Ascending aorta (tissue), 2 donors: ENCODE results near the gene STK32B. TPM values are rescaled to one million over a fixed set of nuclear protein-coding genes. Genes with fewer than 3 reads are reported as not detected.

Source experiments
- DNase-seq, 2 donors: peaks; one replicate each; pipeline ENCODE4 v3.0.0-alpha.2; 2019; ENCODE audit warnings: low spot score in 2 of 2
- H3K27ac ChIP-seq, 2 donors: fragments of 200-600 bp; sonication (generic); one replicate each; pipeline ENCODE4 v1.5.1; 2016 to 2017; ENCODE audit warnings: mild to moderate bottlenecking in 1 of 2
- H3K27me3 ChIP-seq: fragments of 200-600 bp; sonication (generic); one replicate; pipeline ENCODE4 v1.5.1; 2017
- H3K36me3 ChIP-seq, 2 donors: fragments of 200-600 bp; sonication (generic); one replicate each; pipeline ENCODE4 v1.5.1; 2016
- H3K4me1 ChIP-seq, 2 donors: fragments of 200-600 bp; sonication (generic); one replicate each; pipeline ENCODE4 v1.5.1; 2016 to 2017; ENCODE audit warnings: mild to moderate bottlenecking in 1 of 2
- H3K4me3 ChIP-seq, 2 donors: fragments of 200-600 bp; sonication (generic); one replicate each; pipeline ENCODE4 v1.5.1; 2016 to 2017; ENCODE audit warnings: mild to moderate bottlenecking in 1 of 2
- H3K9me3 ChIP-seq, 2 donors: fragments of 200-600 bp; sonication (generic); one replicate each; pipeline ENCODE4 v1.5.1; 2016
- intact Hi-C: fragments of 100-400 bp; cut with DNase I; formaldehyde crosslinking; loops from one replicate; pipeline ENCODE4 v1.15.1; 2023
- total RNA-seq: library from RNA; depleted of rRNA; stranded (reverse); fragments of >200 nt; gene quantifications from one replicate; pipeline ENCODE4 v1.1.0, GENCODE V29; 2016
- TF ChIP-seq, protein P1 (sequence below), 3 experiments: fragments of 200-600 bp in 2 of 3; fragments of 450-650 bp in 1 of 3; sonication (generic) in 2 of 3; IDR thresholded peaks; one replicate each; pipeline ENCODE4 v1.5.1; 2016 to 2019; ENCODE audit warnings: antibody characterized with exemption in 3 of 3, mild to moderate bottlenecking in 1 of 3, moderate library complexity in 1 of 3

STK32B gene
- total RNA-seq, 1 donor from 2014 or later: 2.3 TPM

DNA sequence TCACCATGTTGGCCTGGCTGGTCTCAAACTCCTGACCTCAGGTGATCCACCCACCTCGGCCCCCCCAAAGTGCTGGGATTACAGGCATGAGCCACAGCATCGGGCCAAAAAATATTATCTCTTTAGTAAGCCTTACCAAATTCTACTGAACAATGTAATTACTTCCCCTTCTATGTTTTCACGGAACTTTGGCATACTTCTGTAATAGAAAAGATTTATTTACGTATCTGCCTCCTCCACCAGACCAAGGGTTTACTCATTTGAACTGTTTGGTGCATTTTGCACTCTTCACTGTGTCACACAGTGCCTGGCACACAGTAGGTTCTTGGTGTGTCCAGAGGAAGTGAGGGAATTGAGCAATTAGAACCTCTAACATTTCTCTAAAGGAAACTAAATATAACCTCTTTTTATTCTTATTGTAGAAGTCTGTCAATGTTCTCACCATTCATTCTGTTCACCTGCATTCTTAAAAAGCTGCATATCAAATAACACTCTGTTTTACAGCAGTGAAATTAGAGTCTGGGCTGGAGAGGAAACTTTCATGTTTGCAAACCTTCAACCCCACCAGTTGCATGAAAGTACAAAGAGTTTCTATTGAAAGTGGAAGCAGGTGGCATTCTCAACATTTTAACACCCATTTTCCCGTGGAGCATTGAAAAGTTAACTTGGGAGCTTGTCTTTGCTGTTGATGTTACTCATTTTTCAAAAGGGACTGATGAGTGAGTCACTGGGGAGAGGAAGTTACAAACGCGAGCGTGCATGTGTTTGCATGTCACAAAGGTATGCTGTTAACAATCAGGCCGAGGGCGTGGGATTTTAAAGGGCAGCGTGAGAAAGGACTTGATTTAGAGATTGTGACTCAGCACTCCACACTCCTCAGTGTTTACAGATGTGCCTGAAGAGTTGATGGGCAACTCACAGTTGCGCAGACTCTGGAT lies 314.1 kb downstream of the STK32B start:
- H3K4me1 ChIP-seq: no peaks in the 10 kb centered on the region
- intact Hi-C loops: no loop called here
- no peak for DNase-seq

DNA sequence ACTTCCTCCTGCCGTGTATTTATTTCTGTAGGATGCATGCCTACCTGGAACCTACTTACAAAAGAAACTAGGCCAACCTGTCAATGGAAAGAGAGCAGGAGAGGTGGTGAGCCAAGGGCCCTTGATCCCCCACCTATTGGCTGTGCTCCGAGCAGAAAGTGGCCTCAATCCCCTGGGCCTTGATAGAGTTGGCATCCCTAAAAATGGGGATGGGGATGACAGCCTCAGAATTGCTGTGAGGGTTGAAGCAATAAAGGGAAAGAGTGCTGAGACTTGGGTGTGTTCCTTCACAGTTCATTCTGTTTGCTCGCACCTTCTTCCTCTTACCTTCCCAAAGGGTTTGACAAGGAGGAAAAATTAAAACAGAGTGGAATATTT lies 314.7 kb downstream of the STK32B start:
- H3K27me3 ChIP-seq: no peaks in the 10 kb centered on the region
- no peak for DNase-seq
- intact Hi-C loops: no loop called here
- no peaks in the 10 kb centered on the region for H3K36me3 ChIP-seq
- no peaks in the 10 kb centered on the region for H3K4me1 ChIP-seq
- H3K9me3 ChIP-seq: peaks cover 0 to under 1% of the 10 kb centered on the region in 2 donors
- TF ChIP-seq, protein P1, sequence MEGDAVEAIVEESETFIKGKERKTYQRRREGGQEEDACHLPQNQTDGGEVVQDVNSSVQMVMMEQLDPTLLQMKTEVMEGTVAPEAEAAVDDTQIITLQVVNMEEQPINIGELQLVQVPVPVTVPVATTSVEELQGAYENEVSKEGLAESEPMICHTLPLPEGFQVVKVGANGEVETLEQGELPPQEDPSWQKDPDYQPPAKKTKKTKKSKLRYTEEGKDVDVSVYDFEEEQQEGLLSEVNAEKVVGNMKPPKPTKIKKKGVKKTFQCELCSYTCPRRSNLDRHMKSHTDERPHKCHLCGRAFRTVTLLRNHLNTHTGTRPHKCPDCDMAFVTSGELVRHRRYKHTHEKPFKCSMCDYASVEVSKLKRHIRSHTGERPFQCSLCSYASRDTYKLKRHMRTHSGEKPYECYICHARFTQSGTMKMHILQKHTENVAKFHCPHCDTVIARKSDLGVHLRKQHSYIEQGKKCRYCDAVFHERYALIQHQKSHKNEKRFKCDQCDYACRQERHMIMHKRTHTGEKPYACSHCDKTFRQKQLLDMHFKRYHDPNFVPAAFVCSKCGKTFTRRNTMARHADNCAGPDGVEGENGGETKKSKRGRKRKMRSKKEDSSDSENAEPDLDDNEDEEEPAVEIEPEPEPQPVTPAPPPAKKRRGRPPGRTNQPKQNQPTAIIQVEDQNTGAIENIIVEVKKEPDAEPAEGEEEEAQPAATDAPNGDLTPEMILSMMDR (IDR thresholded peaks at IDR 0.05): no peak
- H3K4me3 ChIP-seq: no peak overlapping the region
- no peak overlapping the region for H3K27ac ChIP-seq

More for the DNA sequence above, 314.1 kb downstream of the STK32B start:
- TF ChIP-seq, protein P1 (IDR thresholded peaks at IDR 0.05): no peak
- no peaks in the 10 kb centered on the region for H3K27me3 ChIP-seq
- no peak overlapping the region for H3K4me3 ChIP-seq
- H3K27ac ChIP-seq: no peak overlapping the region
- peaks cover 0 to 4% of the 10 kb centered on the region in 2 donors for H3K9me3 ChIP-seq
- H3K36me3 ChIP-seq: no peaks in the 10 kb centered on the region

DNA sequence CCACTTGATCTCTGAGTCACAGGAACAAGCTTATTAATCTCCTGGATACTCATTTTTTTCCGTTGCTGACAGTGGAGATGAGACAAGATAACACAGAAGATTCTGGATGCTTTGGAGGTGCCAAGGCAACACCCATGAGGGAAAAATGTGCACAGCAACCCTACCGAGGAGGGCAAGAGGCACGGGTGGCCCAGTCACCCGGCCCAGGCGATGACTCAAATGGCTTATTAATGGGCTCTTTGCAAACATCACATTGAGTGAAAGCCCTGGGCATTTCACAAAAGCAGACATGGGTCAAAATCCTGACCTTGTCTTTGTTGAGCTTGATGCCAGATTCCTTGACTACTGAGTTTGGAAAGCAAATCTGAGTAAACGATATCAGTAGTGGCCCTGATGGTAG lies 315.1 kb downstream of the STK32B start:
- Histone ChIP-seq H3K4me1 (no peaks in the 10 kb centered on the region), H3K9me3 (no peaks in the 10 kb centered on the region), H3K4me3 (no peak overlapping the region), H3K36me3 (no peaks in the 10 kb centered on the region), H3K27ac (no peak overlapping the region), H3K27me3 (no peaks in the 10 kb centered on the region)
- intact Hi-C loops: no loop called here
- DNase-seq: no peak
- TF ChIP-seq, protein P1 (IDR thresholded peaks at IDR 0.05): no peak

DNA sequence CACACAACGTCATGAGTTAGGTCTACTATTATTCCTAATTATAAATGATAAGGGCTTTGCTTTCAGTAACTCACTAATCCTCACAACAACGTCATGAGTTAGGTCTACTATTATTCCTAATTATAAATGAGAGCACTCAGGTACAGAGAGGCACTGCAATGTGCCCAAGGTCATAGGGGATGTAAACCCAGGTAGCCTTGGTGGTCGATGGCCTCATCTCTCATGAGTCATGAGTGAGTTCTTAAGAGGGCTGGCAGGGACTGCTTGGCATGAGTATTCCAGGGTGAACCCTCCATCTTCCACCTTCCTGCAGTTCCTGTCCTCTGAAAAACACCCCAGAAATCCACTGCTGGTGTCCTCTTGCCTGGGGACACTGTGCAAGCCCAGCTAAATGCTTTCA lies 317.1 kb downstream of the STK32B start:
- Histone ChIP-seq H3K4me3 (no peak overlapping the region), H3K27me3 (no peaks in the 10 kb centered on the region), H3K9me3 (no peaks in the 10 kb centered on the region), H3K27ac (no peak overlapping the region), H3K36me3 (no peaks in the 10 kb centered on the region), H3K4me1 (no peaks in the 10 kb centered on the region)
- TF ChIP-seq, protein P1 (IDR thresholded peaks at IDR 0.05): no peak
- DNase-seq: no peak
- intact Hi-C loops: no loop called here

DNA sequence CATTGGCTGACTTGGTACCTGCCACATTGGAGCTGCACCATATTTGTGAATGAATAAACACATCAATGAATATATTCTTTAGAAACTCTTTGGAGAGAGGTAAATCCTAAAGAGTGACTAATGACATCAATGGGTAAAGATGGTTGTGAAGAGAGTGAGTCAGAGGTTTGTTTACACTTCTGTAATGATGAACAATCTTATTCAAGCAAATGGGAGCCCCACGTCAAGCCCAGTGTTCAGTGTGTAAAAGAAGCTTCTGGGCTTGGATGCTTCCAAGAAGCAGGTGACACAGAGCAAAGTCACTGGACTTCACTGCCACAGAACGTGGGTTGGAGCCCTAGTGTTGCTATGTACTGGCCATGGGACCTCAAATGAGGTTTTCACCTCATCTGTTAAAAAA lies 319.0 kb downstream of the STK32B start:
- TF ChIP-seq, protein P1 (IDR thresholded peaks at IDR 0.05): no peak
- Histone ChIP-seq H3K4me3 (no peak overlapping the region), H3K27me3 (no peaks in the 10 kb centered on the region), H3K27ac (no peak overlapping the region), H3K9me3 (no peaks in the 10 kb centered on the region), H3K36me3 (no peaks in the 10 kb centered on the region), H3K4me1 (no peaks in the 10 kb centered on the region)
- no peak for DNase-seq
- intact Hi-C loops: no loop called here
